Glomerular endothelial cell (primary cell): ENCODE results near the gene CSRP1. TPM values are rescaled to one million over a fixed set of nuclear protein-coding genes. Genes with fewer than 3 reads are reported as not detected.
"Not testable (repeated sequence)": the region's sequence is repeated elsewhere in the genome, so short reads cannot be mapped to it uniquely, and the experiment has no call there.

Source experiments
- DNase-seq: peaks from one replicate; pipeline ENCODE4 v3.0.0-alpha.2; 2011; ENCODE audit warnings: low read depth, low spot score; ENCODE audit errors: extremely low read depth
- total RNA-seq: library from RNA; depleted of rRNA; stranded (reverse); fragments of >200 nt; gene quantifications from 2 replicates; pipeline ENCODE4 v1.2.3, GENCODE V29; 2015

CSRP1 gene
- total RNA-seq, 1 donor from 2014 or later: 765 TPM

DNA sequence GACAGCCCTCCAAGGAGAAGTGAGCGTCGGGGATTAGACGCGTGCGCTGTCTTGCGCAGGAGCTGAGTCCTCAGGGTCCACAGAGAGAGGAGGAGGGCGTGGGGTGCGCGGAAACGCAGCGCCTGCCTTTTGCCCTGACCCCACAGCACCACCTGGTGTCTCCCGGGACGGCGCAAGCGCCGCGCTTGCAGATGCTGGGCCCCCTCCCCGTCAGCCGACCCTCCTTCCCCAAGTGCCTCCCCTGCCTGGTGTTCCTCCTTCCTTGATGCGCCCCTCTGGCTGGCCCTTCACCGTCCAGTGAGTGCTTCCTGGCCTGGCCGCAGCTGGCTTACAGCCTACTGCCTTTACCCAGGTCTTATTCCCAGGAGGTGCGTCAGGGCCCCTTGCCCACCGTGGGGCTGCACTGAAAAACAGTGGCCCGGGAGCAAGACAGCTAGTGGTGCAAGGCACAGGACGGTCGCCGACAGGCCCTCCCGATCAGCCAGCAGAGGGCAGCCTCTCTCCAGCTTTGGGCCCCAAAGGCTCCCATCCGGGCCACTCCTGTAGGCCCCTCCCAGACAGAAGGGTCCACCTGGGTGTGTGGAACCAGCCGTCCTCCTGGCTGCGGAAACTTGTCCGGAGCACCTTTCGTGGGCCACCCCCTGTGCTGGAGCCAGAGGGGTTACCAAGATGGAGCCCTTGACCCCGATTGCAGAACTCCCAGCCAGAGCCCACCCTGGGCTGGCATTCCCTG is 25.0 kb downstream of the CSRP1 start:
- no peak for DNase-seq

DNA sequence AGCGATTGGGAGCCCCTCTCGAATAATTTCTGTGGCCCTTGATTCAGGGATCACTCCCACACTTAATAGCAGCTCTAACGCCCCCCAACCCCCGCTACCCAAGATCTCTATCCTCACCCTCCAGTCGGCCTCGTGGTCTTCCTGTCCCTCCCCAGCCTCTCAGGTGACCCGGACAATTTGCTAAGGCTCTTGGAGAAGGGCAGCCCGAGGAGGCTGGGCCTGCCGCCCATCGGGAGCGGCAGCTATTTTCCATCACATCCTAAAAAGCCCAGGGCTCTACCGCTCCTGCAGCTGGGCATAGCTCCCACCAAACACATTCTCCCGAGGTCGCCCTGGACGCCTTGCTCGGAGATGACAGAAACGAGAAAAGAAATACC is 25.9 kb downstream of the CSRP1 start:
- DNase-seq: no peak

DNA sequence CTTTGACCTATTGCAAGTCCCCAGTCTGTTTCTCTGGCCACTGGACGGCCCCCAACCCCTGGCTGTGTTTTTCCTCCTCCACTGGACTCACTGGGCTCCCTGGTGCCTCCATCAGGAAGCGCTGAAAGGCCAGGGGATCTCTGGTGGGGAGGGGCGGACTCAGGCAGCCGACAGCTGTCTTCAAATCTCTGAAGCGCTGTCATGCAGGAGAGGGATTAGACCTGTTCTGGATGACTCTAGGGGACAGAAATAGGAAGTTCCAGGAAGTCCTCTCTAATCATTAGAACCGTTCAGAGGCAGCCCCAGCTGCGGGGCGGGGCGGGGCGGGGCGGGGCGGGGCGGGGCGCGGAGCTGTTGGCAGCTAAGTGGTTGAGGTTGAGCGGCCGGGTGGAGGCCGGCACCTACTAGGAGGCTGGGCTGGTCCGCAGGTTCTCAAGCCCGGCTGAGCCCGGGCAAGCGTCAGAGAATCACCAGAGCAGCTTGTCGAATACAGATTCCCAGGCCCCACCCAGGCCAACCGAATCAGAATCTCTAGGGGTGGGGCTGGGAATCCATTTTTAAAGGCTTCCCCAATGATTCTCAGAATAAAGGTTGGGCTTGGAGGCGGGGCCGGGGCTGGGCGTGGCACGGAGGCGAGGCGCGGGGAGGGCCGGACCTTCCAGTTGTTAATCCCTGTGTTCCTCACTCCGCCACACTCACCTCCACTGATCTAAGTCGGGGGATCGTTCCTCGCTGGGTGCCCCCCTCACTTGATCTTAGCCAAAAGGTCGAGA is 26.5 kb downstream of the CSRP1 start:
- no peak for DNase-seq

DNA sequence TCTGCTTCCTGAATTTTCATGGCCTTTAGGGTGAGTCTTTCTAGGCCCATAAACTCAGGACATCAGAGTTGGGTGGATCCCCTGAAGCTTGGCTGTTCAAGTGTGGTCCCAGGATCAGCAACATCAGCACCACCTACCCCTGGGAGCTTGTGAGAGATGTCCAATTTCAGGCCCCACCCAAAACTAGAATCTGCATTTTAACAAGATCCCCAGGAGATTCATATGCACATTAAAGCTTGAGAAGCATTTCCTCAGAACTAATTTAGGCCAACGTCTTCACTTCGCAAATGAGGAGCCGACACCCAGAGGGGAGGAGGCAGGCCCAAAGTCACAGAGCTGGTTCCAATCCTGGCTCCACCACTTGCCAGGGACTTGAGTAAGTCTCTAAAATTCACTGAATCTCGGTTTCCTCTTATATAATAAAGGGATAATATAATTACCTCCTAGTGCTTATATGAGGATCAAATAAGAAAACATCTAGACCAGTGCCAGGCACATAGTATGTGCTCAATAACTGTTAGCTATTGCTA is 27.7 kb downstream of the CSRP1 start:
- no peak for DNase-seq

DNA sequence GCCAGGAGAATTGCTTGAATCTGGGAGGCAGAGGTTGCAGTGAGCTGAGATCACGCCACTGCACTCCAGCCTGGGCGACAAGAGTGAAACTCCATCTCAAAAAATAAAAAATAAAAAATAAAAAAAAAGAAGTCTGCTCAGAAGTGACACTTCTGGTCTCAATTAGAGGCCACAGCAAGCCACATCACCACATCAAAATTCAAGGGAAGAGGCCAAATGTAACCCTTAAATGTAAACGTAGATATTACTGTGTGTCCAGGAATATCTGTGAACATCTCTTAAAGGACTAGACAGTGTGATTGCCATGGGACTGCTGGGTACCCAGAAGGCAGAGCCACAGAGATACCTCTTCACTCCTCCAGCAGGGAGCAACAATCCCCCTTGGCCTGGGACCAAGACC is 28.3 kb downstream of the CSRP1 start:
- not testable (repeated sequence) for DNase-seq

DNA sequence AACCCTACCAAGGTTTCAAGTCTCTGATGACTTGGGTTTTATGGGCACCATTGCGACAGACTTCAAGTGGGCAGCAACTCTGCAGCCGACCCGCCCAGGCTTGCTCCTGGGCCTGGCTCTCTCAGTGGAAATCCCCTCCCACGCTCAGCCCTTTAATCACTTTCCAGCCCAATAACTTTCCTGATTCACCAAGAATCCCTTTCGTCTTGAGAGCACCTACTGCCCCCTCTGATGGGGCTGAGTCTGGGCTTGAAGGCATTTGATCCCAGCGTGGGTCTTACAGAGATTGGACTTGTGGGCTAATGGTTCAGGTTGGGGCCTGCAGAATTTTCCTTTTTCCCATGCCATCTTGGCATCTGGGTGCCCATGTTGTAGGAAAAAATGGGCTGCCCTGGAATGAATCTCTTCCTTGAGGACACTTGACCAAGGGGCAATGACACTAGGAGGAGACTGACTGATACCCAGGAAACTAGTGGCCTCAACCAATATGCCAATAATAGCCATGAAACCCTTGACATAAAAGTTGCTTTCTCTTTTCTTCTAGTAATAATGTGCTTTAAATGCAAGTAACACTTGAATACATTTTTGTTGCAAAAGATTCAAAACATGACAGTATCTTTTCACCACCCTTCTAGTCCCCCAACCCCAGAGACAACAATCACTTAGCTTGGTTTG is 30.1 kb downstream of the CSRP1 start:
- no peak for DNase-seq

DNA sequence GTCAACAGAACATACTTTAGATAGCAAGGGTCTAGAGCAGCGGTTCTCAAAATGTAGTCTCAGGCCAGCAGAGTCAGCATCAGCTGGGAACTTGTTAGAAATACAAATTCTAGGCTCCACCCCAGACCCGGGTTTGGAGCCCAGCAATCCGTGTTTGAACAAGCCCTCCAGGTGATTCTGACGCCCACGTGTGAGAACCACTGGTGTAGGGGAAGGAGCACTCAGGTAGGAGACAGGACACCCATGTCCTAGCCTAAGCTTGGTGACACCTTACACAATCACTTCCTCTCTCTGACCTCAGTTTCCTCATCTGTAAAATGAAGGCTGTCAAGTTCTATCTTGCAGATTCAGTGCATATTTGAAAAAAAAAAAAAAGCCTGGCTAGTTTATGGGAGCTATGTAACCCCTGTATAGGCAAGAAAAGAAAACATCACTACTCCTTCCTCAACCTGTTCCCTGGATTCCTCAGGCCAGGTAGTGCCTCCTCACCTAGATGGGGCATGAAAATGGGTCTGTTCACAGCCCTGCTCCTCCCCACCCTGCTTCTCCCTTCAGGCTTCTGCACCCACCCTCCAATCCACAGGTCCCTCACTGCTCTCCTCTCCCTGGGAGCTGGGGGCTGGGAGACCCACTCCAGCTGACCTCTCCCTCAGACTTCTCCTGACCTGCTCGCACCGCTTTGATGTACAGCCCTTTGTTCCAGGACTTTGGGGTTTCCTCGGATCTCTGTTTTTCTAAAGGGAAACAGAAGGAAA is 30.8 kb downstream of the CSRP1 start:
- no peak for DNase-seq

DNA sequence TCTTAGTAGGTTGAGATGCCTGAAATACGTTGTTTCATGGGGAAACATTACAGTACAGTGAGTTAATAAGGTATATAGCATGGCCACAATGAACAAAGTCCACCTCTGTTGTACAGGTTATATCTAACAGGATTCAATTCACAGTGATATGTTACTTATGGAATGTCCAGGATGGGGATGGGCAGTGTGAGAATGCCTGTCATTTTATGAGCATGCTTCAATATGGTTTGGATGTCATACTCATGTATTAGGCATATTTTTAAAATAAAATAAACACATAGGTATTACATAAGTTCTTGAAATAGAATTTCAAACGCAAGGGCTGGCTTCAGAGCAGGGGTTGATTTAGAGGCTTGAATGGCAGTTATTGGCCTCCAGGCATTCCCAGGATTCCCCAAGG is 31.8 kb downstream of the CSRP1 start:
- DNase-seq: no peak

DNA sequence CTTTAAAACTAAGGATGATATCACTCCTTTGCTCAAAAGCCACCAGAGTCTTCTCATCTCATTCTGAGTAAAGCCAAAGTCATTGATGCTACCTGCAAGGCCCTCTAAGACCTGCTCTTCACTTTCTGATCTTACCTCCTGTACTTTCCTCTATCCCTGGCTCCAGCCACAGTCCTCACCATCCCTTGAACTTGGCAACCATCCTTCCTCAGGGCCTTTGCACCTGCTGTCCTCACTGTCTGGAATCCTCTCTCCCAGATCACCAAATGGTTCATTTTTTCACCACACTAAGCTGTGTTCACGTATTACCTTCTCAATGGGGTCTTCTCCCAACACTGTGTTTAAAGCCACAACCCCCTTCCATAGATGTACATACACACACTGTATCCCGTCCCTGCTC is 33.6 kb downstream of the CSRP1 start:
- no peak for DNase-seq

DNA sequence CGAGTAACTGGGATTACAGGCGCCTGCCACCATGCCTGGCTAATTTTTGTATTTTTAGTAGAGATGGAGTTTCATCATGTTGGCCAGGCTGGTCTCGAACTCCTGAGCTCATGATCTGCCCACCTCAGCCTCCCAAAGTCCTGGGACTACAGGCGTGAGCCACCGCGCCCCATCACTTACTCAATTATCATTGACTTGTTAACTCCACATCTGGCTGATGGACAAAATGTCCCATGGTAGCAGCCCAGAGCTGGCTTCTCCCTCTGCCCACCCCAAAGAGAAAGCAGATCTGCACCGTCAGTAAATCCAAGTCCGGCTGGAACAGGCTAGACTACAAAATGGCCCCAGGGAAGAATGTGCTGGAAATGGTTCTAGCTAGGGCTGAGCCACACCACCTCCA is 34.6 kb downstream of the CSRP1 start:
- not testable (repeated sequence) for DNase-seq

DNA sequence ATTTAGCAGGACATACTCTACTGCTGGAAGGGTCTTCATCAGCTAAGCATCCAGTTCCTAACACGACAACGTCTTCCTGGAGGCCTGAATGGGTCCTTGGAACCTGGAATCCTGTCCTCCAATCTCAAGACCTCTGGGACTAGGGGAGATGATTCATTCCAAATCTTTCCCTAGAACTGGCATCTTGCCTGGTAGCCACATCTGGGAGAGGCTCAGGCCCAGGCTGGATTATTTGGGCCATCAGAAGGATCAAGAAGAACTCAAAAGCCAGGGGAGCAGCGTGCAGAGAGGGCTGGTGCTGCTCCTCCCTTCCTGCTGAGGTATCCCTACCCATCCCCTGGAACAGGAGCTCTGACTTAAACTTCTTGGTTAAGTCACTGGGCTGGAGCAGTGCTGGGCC is 35.2 kb downstream of the CSRP1 start:
- DNase-seq: no peak

DNA sequence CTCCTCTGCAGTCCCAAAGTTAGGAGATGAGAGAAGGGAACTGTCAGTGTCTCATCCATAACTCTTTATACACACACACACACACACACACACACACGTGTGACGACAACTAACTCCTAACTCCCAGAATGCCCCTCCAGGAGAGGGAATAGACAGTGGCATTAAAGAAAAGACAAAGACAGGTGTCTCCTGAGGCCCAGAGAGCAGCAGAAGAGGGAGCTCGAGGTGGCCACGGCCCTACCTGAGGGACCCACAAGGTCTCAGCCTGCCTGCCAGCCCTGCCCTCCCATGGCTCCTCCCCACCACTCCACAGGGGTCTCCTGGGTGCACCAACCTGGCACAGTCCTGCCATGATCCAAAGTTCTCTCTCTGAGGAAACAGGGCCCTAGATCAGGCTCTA is 36.3 kb downstream of the CSRP1 start:
- no peak for DNase-seq

DNA sequence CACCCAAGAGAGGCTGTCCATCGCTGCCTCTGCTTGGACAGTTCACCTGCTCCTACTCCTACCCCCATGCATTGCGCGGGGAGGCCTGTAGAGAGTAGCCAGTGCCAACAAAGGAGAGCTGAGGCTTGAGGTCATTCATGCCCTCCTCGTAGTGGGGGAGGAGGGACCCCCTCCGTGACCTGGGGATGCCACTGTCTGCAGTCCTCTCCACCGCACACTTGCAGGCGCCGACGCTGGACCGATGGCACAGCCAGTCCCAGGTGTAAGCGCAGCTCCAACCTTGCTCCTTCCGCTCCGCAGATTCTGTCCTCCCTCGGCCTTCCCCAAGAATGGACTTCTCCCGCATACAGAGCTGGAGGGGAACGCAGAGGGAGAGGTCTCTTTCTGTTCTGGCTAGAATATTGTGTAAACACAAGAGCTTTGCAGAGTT is 37.3 kb downstream of the CSRP1 start:
- no peak for DNase-seq

DNA sequence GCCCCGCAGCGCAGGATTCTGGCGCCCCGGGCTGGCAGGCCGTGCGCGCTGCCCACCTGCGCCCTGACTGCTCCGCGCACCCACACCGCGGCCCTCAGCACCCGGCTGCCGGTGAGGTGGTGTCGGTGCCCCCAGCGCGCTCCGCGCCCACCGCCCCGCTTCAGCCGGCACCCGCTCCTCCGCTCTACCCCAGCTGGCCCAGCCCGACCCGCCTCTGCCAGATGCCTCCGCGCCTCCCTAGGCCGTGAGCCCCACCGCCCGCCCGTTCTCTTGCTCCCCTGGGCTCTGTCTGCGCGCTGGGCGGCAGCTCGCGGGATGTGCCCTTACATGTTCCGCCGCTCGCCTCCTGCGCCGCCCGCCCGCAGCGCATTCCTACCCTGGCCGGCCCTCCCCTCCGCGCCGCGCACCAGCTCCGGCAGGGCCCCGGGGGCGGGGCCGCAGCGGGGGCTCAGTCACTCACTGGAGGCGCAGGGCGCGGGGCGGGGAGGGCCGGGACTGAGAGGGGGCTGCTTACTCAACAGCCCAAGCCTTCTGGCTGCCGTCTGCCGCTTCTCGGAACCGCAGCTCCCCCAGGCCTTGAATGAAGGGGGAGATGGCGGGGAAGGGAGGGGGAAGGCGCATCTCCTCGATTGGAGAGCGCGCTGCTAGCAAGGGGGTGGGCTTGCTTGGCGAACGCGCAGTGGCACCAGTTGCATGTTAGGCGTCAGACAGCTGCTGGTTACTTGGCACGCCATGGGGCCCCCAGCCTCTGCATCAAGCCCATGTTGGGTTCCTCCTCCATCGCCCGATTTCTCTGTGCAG is 37.9 kb downstream of the CSRP1 start, which contains the start of gene PHLDA3:
Gene PHLDA3 (minus strand): TSS at position 345 of the 801 bp plus-strand sequence. CDS start 402 bp downstream, outside the sequence.
- DNase-seq: no peak

DNA sequence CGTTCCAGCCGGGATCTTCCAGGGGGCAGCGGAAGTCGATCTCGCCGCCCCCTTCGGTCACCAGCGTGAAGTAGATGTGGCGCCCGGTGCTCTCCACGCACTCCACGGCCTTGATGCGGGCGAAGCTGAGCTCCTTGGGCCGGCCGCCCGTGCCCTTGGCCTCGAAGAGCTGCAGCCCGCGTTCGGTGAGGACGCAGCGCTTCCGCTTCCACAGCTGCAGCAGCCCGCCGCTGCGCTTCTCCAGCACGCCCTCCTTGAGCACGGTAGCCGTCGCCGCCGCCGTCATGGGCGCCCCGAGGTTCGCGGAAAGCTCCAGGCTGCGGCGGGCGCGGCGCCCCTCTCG is 38.5 kb downstream of the CSRP1 start:
- DNase-seq: no peak

DNA sequence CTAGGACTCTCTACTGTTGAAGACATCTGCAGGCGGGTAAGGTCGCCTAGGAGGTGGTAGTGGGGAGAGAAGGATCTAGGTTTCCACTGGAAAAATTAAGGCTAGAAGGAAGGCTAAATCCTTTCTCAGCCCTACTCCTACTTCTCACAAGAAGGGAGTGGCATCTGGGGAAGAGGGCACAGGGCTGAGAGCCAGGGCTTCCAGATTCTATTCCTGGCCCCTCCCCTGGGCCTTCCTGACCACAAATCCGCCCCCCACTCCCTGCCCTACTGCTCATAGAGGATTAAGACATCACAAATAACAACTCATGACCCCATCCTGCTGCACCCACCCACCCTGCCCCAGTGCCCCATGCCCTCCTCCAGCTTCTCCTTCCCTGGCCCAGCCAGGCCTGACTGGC is 40.4 kb downstream of the CSRP1 start:
- no peak for DNase-seq

DNA sequence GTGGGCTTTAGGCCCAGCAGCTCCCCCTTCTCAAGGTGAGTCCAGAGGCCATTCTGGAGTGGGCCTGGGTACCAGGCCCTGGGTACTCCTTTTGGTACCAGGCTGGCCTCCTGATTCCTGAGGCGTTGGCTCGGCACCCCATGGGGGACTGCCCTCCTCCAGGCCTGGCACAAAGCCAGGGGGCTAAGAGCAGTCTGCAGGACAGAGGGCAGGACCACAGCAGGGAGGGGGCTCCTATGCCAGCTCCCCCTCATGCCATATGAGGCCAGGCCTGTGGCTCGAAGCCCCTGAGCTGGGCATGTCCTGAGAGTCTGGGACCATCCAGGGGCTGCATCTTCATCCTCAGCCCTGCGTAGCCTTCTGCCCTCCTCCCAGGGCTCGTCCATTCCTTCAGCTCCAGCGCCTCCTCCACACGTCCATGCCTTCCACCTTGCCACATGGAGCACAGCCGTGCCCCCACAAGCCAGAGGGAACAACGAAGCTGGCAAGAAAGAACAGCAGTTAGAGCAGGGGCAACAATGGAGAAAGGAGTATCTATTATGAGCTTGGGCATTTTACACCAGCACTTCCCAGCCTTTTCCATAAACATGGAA is 41.1 kb downstream of the CSRP1 start:
- no peak for DNase-seq

DNA sequence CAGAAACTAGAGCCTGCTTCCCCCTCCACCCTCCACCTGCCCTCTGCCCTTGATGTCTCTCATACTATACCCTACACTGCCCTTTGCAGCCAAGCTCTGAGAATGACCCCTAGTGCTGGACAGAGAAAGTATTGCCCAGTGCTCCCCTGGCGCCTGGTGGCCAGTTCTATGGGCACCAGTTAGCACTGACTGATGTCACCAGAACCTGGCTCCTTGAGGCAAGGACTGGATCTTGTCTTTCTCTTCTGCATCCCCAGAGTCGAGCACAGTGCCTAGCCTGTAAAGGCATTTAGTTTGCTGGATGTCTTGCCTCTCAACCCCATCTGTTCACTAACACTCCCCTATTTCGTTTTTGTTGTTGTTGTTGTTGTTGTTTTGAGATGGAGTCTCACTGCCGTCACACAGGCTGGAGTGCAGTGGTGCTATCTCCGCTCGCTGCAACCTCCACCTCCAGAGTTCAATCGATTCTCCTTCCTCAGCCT is 43.8 kb downstream of the CSRP1 start:
- no peak for DNase-seq

DNA sequence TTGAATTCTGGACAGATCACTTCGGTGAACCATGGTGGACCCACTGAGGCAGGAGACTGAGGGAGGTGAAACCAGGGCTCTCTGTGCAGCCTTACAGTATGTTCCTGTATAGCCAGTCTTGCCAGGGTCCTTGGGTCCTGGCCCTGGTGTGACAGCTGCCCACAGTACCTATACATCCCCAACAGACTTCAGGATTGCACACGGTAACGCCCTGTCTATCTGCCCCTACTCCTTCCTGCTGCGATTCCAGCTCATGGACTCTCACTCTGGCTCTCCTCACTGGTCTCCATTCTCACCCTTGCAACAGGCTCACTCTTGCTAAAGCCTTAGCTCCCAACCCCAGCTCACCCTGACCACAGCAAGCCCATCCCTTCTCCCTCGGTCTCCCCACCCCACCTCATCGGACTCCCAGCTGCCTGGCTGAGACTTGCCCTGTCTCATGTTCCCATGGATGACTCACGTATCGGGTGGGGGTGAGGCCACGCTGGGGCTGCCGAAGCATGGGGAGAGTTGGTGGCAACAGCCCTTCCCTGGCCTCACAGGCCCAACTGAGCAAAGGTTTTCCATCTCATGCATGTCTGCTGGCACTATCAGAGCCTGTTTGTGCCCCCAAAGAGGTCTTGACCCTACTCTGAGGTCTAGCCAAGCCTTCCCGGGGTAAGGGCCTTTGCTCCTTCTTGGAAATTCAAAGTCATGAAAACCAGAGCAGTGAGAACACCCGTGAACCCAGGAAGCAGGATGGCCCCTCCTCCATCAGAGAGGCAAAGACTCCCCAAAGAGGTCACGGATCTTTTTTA is 45.1 kb downstream of the CSRP1 start:
- no peak for DNase-seq
